Germinal center (tissue), 1 donor: ENCODE data around the gene KRT3.

Source experiments
- DNase-seq: peaks from one replicate; pipeline ENCODE4 v3.0.0; 2012; ENCODE audit warnings: mixed read lengths, low spot score

KRT3 gene

GRCh38 chr12:52795694-52796428 is at the start of gene KRT3:
Gene KRT3, minus strand, starts transcription at chr12:52796117. Its CDS starts 75 bp downstream, at chr12:52796042.
- no peak for DNase-seq

- DNase-seq, result no peak
Measured at GRCh38 chr12:52844386-52844785, 48.5 kb upstream of the KRT3 start.

DNA sequence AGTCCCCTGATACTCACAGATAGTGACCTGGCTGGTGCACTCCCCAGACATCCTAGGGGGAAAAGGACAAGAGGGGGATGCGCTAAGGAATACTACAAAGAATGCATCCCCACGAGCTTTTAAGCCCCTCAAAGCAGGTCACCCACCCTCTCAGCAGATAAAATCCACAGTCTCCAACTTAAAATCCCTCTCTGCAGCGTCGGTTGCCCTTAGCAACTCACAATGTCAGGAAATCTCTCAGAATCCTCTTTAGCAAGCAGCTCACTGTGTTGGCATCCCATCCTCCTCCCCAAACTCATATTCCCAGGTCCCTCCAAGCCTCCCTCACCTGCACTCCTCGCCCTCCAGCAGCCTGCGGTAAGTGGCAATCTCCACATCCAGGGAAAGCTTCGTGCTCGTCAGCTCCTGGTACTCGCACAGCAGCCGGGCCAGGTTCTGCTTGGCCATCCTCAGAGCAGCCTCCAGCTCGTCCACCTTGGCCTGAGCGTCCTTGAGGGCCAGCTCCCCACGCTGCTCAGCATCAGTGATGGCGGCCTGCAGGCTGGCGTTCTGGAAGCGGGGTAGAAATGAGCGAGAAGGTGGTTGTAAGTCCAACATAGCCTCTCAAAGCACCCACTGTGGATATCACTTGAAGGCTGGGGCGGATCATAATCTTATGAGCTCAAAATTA is 43.7 kb upstream of the KRT3 start:
- no peak for DNase-seq

GRCh38 chr12:52838609-52839435 is 42.9 kb upstream of the KRT3 start:
- DNase-seq, result no peak

DNA sequence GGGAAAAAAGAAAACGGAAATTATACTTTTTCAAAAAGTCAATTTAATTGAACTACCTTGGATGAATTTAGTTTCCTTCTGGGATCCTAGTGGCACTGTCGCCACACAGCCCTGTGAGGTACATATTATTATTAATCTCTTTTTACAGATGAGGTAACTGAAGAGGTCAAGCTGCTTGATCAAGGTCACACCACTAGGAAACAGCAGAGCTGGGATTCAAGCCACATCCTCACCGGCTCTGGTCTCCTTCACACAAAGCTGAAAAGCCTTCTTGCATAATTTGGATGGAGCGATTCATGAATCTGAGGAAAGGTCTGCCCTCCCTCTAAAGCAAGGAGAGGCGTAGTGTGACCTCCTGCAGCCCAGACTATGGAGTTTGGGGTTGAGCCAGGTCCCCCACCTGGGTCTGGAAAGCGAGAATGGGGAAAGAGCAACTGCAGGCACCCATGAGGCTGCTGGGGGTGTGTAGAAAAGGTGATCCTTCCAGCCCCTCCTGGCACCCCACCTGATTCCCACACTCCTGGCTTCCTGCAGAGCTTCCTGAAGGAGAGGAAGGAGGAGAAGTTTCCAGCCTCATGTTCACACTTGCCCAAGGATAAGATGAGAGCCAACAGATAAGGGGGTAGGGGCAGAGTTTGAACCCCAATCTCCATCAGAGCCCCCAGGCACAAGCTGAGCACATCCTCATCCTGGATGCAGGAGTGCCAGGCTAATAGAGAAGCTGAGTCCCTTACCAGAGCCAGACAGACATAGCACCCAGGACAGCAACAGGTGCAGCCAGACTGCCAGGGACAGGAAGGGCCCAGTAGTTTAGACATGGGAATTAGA is 42.1 kb upstream of the KRT3 start:
- DNase-seq, result no peak

- no peak for DNase-seq
Measured at GRCh38 chr12:52837413-52837741, 41.5 kb upstream of the KRT3 start.

- DNase-seq, result no peak
Measured at GRCh38 chr12:52836491-52837412, 40.8 kb upstream of the KRT3 start.

GRCh38 chr12:52836042-52836466 is 40.1 kb upstream of the KRT3 start:
- DNase-seq, result no peak

DNA sequence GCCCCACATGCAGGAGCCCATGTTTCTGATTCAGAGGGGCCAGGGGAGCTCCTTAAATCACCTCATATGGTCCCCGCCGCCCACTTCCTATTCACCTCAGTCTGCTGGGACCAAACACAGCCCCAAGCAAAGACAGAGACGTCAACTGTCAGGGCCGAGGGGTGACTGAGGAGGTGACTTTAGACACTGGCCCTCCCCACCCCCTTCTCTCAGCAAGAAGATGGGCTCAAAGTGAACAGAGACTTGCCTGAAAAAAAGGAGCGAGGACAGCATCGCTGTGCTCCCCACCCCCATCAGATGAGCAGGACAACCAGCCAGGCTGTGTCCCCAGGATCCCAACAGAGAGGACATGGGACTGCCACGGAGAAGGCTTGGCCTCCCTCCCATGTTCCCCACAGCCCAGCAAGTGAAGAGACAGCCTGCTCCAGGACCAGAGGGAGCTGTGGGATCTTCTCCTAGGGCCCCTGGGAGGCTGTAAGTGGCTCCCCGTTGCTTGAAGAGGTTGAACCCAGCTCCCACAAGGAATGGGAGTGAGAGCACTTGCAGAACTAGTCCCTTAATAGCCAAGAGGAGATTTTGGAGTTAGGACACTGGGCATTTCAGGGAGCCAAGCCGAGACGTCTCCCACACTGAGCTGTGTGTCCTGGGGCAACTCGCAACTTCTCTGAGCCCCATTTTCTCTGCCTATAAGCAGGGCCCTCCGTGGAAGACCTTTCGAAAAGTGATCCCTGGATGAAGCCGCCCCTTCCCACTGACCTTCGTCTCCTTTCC is 39.5 kb upstream of the KRT3 start:
- no peak for DNase-seq

DNA sequence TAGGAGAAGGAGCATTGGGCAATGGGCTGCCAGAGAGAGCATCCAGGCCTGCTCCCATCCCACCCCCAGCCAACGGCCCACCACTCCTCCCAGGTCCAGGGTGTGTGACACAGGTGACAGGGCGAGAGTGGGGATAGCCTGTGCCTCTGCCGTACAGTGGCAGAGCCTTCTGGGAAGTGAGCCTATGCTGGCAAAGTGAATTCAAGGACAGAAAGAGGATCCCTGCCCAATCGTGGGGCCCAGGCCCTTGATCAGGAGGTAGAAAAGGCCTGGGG is 38.7 kb upstream of the KRT3 start:
- DNase-seq, result no peak

DNA sequence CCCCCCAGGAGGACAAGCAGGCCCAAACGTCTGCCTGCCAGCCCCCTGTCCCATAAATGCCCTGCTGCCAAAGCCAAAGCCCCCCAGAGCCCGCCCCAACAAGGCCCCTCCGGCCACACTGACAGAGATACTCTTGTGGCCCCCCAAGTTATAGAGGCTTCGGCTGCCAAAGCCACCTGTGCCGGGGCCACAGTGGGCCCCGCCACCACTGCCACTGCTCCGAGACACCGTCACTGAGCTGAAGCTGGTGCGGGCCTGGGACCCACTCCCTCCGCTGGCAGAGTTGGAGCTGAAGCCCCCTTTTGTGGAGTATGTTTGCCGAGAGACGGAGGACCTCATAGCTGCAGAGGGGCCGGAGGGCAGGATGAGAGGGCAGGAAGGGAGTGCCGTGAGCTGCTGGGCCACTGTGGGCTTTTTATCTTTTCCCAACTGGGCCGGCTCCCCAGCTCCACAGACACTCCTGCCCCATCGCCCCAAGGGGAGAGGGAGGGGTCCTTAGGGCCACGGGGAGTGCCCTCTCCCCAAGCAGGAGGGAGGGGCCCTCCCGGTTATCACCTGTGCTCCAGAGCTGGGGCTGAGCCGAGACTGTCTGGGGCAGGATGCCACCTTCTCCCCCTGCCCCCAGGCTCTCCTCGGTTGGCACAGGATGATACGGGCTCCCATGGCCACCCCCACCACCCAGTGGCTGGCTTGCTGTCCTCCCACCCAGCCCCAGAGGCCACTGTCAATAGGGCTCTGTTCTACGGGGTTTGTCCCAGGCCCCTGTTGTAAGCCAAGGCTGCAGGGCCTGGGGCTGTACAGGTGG is 38.2 kb upstream of the KRT3 start, which contains the start of gene KRT79:
Gene KRT79, minus strand, starts transcription at position 390 of the 805 bp plus-strand sequence. Its CDS starts 51 bp downstream, at position 339.
- no peak for DNase-seq

GRCh38 chr12:52832985-52833905 is 37.3 kb upstream of the KRT3 start:
- DNase-seq, result no peak

GRCh38 chr12:52832451-52832850 is 36.5 kb upstream of the KRT3 start:
- DNase-seq, result no peak

DNA sequence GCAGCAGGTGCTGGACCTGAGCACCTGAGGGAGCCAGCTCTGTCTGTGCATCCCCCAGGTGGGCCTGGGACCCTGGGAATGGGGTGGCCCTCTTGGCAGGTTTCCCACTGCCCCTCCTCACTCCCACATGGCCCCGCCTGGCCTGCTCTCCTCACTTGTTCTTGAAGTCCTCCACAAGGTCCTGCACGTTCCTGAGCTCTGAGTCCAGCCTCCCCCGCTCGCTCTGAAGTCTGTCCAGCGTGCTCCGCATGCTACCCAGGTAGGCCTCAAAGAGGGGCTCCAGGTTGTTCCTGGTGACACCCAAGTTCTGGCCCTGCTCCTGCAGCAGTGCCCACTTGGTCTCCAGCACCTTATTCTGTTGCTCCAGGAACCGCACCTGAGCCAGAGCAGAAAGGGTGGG is 35.3 kb upstream of the KRT3 start:
- DNase-seq, result no peak

GRCh38 chr12:52829986-52830770 is 34.3 kb upstream of the KRT3 start:
- no peak for DNase-seq

GRCh38 chr12:52828591-52829021 is 32.7 kb upstream of the KRT3 start:
- no peak for DNase-seq

- no peak for DNase-seq
Measured at GRCh38 chr12:52828156-52828555, 32.2 kb upstream of the KRT3 start.
